BE2C (cell line): ENCODE data around the gene FSTL4.

Experiments
- DNase-seq: peaks from one replicate; pipeline ENCODE4 v3.0.0-alpha.2; 2020
- H3K27me3 ChIP-seq: fragments of 250-450 bp; sonication (Bioruptor Pico); 2 replicates; pipeline ENCODE4 v1.5.1; 2020; ENCODE audit warnings: mild to moderate bottlenecking
- H3K36me3 ChIP-seq: fragments of 250-450 bp; sonication (Bioruptor Pico); 2 replicates; pipeline ENCODE4 v1.5.1; 2020; ENCODE audit warnings: mild to moderate bottlenecking
- H3K4me1 ChIP-seq: fragments of 250-450 bp; sonication (Bioruptor Pico); 2 replicates; pipeline ENCODE4 v1.5.1; 2020
- H3K4me3 ChIP-seq: 2 replicates; pipeline ENCODE4 v1.5.1; 2011; ENCODE audit warnings: low read depth, low read length
- H3K9me3 ChIP-seq: fragments of 250-450 bp; sonication (Bioruptor Pico); 2 replicates; pipeline ENCODE4 v1.5.1; 2020
- TF ChIP-seq, protein P1 (sequence below): IDR thresholded peaks from 2 replicates; pipeline ENCODE4 v1.5.1; 2012; ENCODE audit warnings: mild to moderate bottlenecking, low read depth, low read length

The FSTL4 gene

DNA sequence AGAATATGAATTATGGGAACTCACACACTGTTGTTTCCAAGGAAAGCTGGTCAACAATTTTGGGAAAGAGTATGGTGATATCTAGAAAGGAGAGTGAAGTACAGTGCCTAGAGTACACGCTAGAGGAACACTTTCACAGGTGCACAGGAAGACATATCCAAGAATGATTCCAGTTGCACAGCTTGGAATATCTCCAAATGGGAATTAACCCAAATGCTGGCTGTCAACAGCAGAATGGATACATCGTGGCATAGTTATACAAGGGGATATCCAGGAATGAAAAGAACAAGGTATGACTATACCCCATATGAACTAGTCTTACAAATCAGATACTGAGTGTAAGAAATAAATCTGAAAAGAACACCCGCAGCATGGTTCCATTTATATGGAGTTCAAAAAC lies 231.3 kb downstream of the FSTL4 start:
- TF ChIP-seq, protein P1, sequence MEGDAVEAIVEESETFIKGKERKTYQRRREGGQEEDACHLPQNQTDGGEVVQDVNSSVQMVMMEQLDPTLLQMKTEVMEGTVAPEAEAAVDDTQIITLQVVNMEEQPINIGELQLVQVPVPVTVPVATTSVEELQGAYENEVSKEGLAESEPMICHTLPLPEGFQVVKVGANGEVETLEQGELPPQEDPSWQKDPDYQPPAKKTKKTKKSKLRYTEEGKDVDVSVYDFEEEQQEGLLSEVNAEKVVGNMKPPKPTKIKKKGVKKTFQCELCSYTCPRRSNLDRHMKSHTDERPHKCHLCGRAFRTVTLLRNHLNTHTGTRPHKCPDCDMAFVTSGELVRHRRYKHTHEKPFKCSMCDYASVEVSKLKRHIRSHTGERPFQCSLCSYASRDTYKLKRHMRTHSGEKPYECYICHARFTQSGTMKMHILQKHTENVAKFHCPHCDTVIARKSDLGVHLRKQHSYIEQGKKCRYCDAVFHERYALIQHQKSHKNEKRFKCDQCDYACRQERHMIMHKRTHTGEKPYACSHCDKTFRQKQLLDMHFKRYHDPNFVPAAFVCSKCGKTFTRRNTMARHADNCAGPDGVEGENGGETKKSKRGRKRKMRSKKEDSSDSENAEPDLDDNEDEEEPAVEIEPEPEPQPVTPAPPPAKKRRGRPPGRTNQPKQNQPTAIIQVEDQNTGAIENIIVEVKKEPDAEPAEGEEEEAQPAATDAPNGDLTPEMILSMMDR: no peak
- Histone ChIP-seq H3K27me3 (no peaks in the 10 kb centered on the region; the same call in 1 of the 2 replicates), H3K4me3 (no peak overlapping the region), H3K9me3 (peaks cover 3% of the 10 kb centered on the region; the same call in 1 of the 2 replicates), H3K36me3 (no peaks in the 10 kb centered on the region), H3K4me1 (no peaks in the 10 kb centered on the region)
- DNase-seq: no peak

DNA sequence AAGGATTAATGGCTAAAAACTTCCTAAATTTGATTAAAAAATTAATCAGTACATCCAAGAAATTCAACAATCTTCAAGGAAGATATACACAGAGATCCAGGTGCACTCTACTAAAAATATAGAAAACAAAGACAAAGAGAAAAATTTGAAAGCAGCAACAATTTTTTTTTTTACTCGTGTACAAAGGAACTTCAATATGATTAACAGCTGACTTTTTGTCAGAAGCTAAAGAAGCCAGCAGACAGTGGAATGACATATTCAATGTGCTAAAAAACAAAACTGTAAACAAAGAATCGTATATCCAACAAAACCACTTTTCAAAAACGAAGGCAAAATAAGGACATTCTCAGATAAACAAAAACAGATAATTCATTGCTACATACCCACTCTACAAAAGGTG lies 234.6 kb downstream of the FSTL4 start:
- Histone ChIP-seq H3K4me1 (no peaks in the 10 kb centered on the region), H3K4me3 (no peak overlapping the region), H3K27me3 (no peaks in the 10 kb centered on the region; the same call in 1 of the 2 replicates), H3K9me3 (peaks cover 3% of the 10 kb centered on the region; the same call in 1 of the 2 replicates), H3K36me3 (no peaks in the 10 kb centered on the region)
- TF ChIP-seq, protein P1: no peak
- no peak for DNase-seq

DNA sequence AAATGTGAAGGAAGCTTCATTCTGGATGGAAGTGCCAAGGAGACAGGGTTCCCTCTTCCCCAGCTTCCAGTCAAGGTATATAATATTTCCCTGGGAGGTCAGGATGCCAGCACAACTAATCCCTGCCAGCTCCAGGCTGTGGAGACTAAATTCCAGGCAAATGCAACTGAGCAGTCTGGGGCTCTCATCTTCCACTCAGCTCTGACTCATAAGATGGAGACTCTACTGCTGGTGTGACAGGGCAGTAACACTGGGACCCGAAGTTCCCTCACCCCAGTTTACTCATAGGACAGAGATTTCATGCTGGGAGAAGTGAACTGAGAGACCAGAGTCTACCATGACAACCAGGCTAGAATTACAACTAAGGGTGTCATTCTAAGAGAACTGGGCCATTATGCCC lies 235.4 kb downstream of the FSTL4 start:
- DNase-seq: no peak
- Histone ChIP-seq H3K4me1 (no peaks in the 10 kb centered on the region), H3K9me3 (peaks cover 3% of the 10 kb centered on the region; the same call in 1 of the 2 replicates), H3K4me3 (no peak overlapping the region), H3K36me3 (no peaks in the 10 kb centered on the region), H3K27me3 (no peaks in the 10 kb centered on the region; the same call in 1 of the 2 replicates)
- TF ChIP-seq, protein P1: no peak

DNA sequence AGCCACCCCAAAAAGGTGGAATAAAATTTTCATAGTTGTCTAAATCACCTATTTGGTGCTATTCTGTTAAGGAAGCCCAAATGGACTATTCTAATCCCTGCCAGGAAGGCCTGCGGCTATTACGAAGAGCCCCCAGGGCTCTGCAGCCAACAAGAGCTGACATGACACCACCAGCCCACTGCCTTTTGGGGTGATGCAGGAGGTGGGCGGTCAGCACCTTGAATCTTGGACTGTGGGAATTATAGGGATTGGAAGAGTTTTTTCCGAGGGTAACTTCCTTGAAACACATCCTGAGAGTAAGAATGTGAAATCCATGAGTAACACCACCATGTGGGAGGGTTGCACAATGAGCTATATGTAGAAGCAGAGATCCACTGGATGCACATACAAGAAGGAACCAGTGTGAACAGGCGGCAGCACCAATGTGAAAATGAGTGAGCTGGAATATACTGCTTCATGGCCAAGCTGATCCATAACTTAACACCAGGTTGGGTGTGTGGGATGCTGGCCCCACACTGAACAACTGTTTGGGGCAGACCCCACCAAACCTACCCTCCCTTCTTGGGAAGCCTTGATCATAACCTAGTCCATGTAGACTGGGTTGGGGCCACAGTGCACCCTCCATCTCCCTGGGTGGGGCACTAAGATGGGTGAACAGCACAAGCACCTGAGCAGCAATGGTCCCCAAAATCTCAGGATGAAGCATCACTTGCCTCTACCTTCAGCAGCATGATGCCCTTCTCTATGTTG lies 239.0 kb downstream of the FSTL4 start:
- no peaks in the 10 kb centered on the region for H3K36me3 ChIP-seq
- no peaks in the 10 kb centered on the region for H3K27me3 ChIP-seq
- H3K4me3 ChIP-seq: no peak overlapping the region
- H3K4me1 ChIP-seq: no peaks in the 10 kb centered on the region
- no peak for DNase-seq
- H3K9me3 ChIP-seq: peaks cover 3% of the 10 kb centered on the region; the same call in 1 of the 2 replicates
- TF ChIP-seq, protein P1: no peak

DNA sequence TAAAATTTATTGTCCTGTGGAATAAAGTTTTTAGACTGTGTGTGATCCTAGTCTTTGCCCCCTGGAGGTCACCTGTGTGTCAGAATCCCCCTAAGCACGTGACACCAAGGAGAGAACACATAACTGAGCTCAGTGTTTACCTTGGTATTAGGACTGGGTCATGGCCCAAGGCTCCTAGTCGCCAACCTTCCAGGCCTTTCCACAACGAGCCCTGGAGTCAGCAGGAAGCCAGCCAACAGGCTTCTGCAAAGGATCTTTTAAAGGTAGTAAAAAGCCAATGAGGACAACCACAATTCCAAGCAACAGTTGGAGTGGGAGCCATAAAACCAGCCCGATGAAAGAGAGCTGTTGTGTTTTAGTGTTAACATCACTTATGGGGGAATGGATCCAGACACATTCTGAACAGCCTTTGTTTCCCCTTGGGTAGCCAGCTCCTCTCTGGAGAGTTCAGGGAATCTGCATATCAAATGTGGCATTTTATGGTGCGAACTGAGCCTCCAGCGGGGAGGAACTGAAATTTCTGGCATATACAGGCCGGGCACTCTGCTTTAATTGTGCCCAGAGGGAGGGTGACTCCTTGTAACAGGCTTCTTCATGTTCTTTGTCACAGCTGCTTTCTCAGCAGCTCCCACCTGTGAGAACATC lies 239.9 kb downstream of the FSTL4 start:
- DNase-seq: no peak
- Histone ChIP-seq H3K36me3 (no peaks in the 10 kb centered on the region), H3K4me1 (no peaks in the 10 kb centered on the region)

More for the DNA sequence above, 239.9 kb downstream of the FSTL4 start:
- Histone ChIP-seq H3K4me3 (no peak overlapping the region), H3K9me3 (peaks cover 3% of the 10 kb centered on the region; the same call in 1 of the 2 replicates), H3K27me3 (no peaks in the 10 kb centered on the region)
- TF ChIP-seq, protein P1: no peak
